ENCODE data around the gene CYP3A7. TPM values are rescaled to one million over a fixed set of nuclear protein-coding genes. Genes with fewer than 3 reads are reported as not detected.

The CYP3A7 gene
- total RNA-seq, 1 experiment from 2014 or later, result not detected

DNA sequence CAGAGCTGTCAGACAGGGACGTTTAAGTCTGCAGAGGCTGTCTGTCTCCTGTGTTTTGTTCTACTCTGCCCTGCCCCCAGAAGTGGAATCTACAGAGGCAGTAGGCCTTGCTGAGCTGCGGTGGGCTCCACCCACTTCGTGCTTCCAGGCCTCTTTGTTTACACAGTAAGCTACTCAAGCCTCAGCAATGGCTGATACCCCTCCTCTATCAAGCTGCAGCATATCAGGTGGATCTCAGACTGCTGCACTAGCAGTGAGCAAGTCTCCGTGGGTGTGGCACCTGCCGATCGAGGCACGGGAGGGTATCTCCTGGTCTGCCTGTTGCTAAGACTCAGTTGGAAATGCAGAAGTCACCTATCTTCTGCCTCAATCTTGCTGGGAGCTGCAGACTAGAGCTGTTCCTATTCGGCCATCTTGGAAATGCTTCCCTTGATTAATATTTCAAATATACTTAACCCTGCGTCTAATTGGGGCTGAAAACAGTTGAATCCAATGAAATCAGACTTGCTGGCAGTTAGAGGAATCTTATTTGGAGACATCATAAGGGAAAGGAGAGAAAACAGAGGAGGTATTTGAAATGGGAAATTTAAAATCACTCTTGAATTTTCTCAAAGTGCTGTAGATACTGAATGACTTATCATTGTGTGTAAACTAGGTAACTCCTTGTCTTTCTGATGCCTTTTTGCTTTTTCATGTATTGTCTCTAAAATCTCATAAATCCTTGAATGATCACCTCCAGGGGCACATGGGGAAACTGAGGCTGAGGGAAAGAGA is 41.4 kb downstream of the CYP3A7 start:
- Histone ChIP-seq H3K4me3 (ENCODE audit: low read depth in 2 of 2, low read length in 2 of 2) (no peak overlapping the region), H3K9me3 (ENCODE audit: control insufficient read depth, insufficient read depth, low read depth, low read length) (no peaks in the 10 kb centered on the region), H3K27ac (ENCODE audit: low read length) (no peak overlapping the region), H3K4me1 (ENCODE audit: control insufficient read depth, insufficient read depth, low read length) (no peaks in the 10 kb centered on the region), H3K27me3 (ENCODE audit: control insufficient read depth, insufficient read depth, low read length) (peaks cover 5% of the 10 kb centered on the region; the same call in 1 of the 2 replicates), H3K36me3 (ENCODE audit: control insufficient read depth, insufficient read depth, low read length) (no peaks in the 10 kb centered on the region)
- no peak for ATAC-seq
- POLR2A ChIA-PET, result interaction anchor here (0.6 kb wide), 1 partner anchor 26 kb away, joined by 3 read pairs; no protein-coding TSS in a partner anchor
- intact Hi-C loops (cut with micrococcal nuclease; ENCODE audit: unreplicated experiment), result no loop called here
- in situ Hi-C loops (cut with HindIII; ENCODE audit: low pct_unique_long_range_greater_than_20kb, low sequenced_read_pairs), result no loop called here
- DNase-seq (ENCODE audit: low read depth, low spot score), result no peak
- no TSS peak for BruUV-seq (replicated peaks)
- TF ChIP-seq, protein P1, sequence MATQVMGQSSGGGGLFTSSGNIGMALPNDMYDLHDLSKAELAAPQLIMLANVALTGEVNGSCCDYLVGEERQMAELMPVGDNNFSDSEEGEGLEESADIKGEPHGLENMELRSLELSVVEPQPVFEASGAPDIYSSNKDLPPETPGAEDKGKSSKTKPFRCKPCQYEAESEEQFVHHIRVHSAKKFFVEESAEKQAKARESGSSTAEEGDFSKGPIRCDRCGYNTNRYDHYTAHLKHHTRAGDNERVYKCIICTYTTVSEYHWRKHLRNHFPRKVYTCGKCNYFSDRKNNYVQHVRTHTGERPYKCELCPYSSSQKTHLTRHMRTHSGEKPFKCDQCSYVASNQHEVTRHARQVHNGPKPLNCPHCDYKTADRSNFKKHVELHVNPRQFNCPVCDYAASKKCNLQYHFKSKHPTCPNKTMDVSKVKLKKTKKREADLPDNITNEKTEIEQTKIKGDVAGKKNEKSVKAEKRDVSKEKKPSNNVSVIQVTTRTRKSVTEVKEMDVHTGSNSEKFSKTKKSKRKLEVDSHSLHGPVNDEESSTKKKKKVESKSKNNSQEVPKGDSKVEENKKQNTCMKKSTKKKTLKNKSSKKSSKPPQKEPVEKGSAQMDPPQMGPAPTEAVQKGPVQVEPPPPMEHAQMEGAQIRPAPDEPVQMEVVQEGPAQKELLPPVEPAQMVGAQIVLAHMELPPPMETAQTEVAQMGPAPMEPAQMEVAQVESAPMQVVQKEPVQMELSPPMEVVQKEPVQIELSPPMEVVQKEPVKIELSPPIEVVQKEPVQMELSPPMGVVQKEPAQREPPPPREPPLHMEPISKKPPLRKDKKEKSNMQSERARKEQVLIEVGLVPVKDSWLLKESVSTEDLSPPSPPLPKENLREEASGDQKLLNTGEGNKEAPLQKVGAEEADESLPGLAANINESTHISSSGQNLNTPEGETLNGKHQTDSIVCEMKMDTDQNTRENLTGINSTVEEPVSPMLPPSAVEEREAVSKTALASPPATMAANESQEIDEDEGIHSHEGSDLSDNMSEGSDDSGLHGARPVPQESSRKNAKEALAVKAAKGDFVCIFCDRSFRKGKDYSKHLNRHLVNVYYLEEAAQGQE (IDR thresholded peaks at IDR 0.05; ENCODE audit: insufficient read depth in 1 of 2, low read depth in 2 of 2, low read length in 1 of 2), result no peak
- TF ChIP-seq TCF7L2 (IDR thresholded peaks at IDR 0.05; ENCODE audit: low read depth, low read length) (no peak), POLR2AphosphoS5 (IDR thresholded peaks at IDR 0.05; ENCODE audit: low read depth, low read length) (no peak), SIN3A (IDR thresholded peaks at IDR 0.05; ENCODE audit: borderline replicate concordance, insufficient read depth, low read depth, low read length) (no peak)
- TF ChIP-seq, protein P2, sequence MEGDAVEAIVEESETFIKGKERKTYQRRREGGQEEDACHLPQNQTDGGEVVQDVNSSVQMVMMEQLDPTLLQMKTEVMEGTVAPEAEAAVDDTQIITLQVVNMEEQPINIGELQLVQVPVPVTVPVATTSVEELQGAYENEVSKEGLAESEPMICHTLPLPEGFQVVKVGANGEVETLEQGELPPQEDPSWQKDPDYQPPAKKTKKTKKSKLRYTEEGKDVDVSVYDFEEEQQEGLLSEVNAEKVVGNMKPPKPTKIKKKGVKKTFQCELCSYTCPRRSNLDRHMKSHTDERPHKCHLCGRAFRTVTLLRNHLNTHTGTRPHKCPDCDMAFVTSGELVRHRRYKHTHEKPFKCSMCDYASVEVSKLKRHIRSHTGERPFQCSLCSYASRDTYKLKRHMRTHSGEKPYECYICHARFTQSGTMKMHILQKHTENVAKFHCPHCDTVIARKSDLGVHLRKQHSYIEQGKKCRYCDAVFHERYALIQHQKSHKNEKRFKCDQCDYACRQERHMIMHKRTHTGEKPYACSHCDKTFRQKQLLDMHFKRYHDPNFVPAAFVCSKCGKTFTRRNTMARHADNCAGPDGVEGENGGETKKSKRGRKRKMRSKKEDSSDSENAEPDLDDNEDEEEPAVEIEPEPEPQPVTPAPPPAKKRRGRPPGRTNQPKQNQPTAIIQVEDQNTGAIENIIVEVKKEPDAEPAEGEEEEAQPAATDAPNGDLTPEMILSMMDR (IDR thresholded peaks at IDR 0.05), result no peak
- CTCF ChIA-PET, result no interaction called here

DNA sequence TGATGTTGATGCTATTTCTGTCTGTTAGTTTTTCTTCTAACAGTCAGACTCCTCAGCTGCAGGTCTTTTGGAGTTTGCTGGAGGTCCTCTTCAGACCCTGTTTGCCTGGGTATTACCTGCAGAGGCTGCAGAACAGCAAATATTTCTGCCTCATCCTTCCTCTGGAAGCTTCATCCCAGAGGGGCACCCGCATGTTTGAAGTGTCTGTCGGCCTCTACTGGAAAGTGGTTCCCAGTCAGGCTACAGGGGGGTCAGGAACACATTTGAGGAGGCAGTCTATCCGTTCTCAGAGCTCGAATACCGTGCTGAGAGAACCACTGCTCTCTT is 41.9 kb downstream of the CYP3A7 start:
- POLR2A ChIA-PET, result no interaction called here
- in situ Hi-C loops (cut with HindIII; ENCODE audit: low pct_unique_long_range_greater_than_20kb, low sequenced_read_pairs), result no loop called here

More for the DNA sequence above, 41.9 kb downstream of the CYP3A7 start:
- no peaks in the 10 kb centered on the region for H3K4me1 ChIP-seq (ENCODE audit: control insufficient read depth, insufficient read depth, low read length)
- no peak overlapping the region for H3K4me3 ChIP-seq (ENCODE audit: low read depth in 2 of 2, low read length in 2 of 2)
- no peaks in the 10 kb centered on the region for H3K9me3 ChIP-seq (ENCODE audit: control insufficient read depth, insufficient read depth, low read depth, low read length)
- BruUV-seq (replicated peaks), result no TSS peak
- DNase-seq (ENCODE audit: low read depth, low spot score) (no peak), ATAC-seq (no peak)
- CTCF ChIA-PET, result interaction anchor here (0.7 kb wide), 1 partner anchor 14 kb away, joined by 3 read pairs; the partner anchor contains the start of gene CYP3A5
- peaks cover 5% of the 10 kb centered on the region; the same call in 1 of the 2 replicates for H3K27me3 ChIP-seq (ENCODE audit: control insufficient read depth, insufficient read depth, low read length)
- intact Hi-C loops (cut with micrococcal nuclease; ENCODE audit: unreplicated experiment), result no loop called here
- H3K27ac ChIP-seq (ENCODE audit: low read length), result no peak overlapping the region
- TF ChIP-seq SIN3A (IDR thresholded peaks at IDR 0.05; ENCODE audit: borderline replicate concordance, insufficient read depth, low read depth, low read length), result no peak
- TF ChIP-seq TCF7L2 (IDR thresholded peaks at IDR 0.05; ENCODE audit: low read depth, low read length), result no peak
- TF ChIP-seq, protein P1 (IDR thresholded peaks at IDR 0.05; ENCODE audit: insufficient read depth in 1 of 2, low read depth in 2 of 2, low read length in 1 of 2), result no peak
- TF ChIP-seq, protein P2 (IDR thresholded peaks at IDR 0.05), result no peak
- no peak for TF ChIP-seq POLR2AphosphoS5 (IDR thresholded peaks at IDR 0.05; ENCODE audit: low read depth, low read length)
- no peaks in the 10 kb centered on the region for H3K36me3 ChIP-seq (ENCODE audit: control insufficient read depth, insufficient read depth, low read length)

All from Panc1 (cell line).